Loucy (cell line): ENCODE measurements around the gene C1QTNF5.

ENCODE experiments used
- H2AFZ ChIP-seq: fragments of 200-600 bp; sonication (generic); 2 replicates; pipeline ENCODE4 v1.6.0; 2016; ENCODE audit warnings: antibody characterized with exemption, mild to moderate bottlenecking, low read length, moderate library complexity
- H3F3A ChIP-seq: fragments of 200-600 bp; 2 replicates; pipeline ENCODE4 v1.6.0; 2016; ENCODE audit warnings: antibody characterized with exemption, low read depth, mild to moderate bottlenecking
- H3K27me3 ChIP-seq: fragments of 200-600 bp; sonication (generic); 2 replicates; pipeline ENCODE4 v1.6.1; 2014; ENCODE audit warnings: low read length, mild to moderate bottlenecking; ENCODE audit not compliant: insufficient read depth, poor library complexity, severe bottlenecking
- H3K36me3 ChIP-seq: fragments of 200-600 bp; sonication (generic); 2 replicates; pipeline ENCODE4 v1.6.1; 2016; ENCODE audit warnings: low read length; ENCODE audit not compliant: insufficient read depth
- H3K4me1 ChIP-seq: fragments of 200-600 bp; sonication (generic); 2 replicates; pipeline ENCODE4 v1.5.1; 2014; ENCODE audit warnings: low read length, mild to moderate bottlenecking; ENCODE audit not compliant: insufficient read depth, poor library complexity, severe bottlenecking
- H3K4me2 ChIP-seq: fragments of 200-600 bp; sonication (generic); 2 replicates; pipeline ENCODE4 v1.6.0; 2014; ENCODE audit warnings: antibody characterized with exemption, low read length, low read depth, mild to moderate bottlenecking; ENCODE audit not compliant: poor library complexity, severe bottlenecking
- H3K4me3 ChIP-seq: fragments of 200-600 bp; sonication (generic); 2 replicates; pipeline ENCODE4 v1.5.1; 2014; ENCODE audit warnings: low read length, mild to moderate bottlenecking, mixed read lengths; ENCODE audit not compliant: poor library complexity, severe bottlenecking
- H3K79me2 ChIP-seq: fragments of 200-600 bp; sonication (generic); 2 replicates; pipeline ENCODE4 v1.6.1; 2014; ENCODE audit warnings: low read length; ENCODE audit not compliant: insufficient read depth
- H3K9ac ChIP-seq: fragments of 200-600 bp; sonication (generic); 2 replicates; pipeline ENCODE4 v1.6.0; 2014; ENCODE audit warnings: mild to moderate bottlenecking, low read depth, low read length, moderate library complexity; ENCODE audit not compliant: poor library complexity, severe bottlenecking
- H3K9me2 ChIP-seq: fragments of 200-600 bp; sonication (generic); replicated peaks from 2 replicates; pipeline ENCODE4 v1.6.1; 2016; ENCODE audit warnings: low read depth, low read length, mixed read lengths
- H3K9me3 ChIP-seq: fragments of 200-600 bp; sonication (generic); 2 replicates; pipeline ENCODE4 v1.6.1; 2014; ENCODE audit warnings: mild to moderate bottlenecking, antibody characterized with exemption, low read length, low read depth; ENCODE audit not compliant: insufficient read depth
- H4K20me1 ChIP-seq: fragments of 200-600 bp; sonication (generic); 2 replicates; pipeline ENCODE4 v1.6.0; 2014; ENCODE audit warnings: antibody characterized with exemption, low read length, mild to moderate bottlenecking; ENCODE audit not compliant: insufficient read depth, poor library complexity, severe bottlenecking
- EZH2phosphoT487 ChIP-seq: fragments of 200-600 bp; IDR thresholded peaks from 2 replicates; pipeline ENCODE4 v1.6.1; 2018; ENCODE audit warnings: antibody characterized with exemption, mild to moderate bottlenecking, moderate library complexity, borderline replicate concordance
- TF ChIP-seq, protein P1 (sequence below): fragments of 200-600 bp; sonication (generic); conservative IDR thresholded peaks from 2 replicates; pipeline ENCODE4 v1.5.1; 2014; ENCODE audit warnings: mild to moderate bottlenecking, antibody characterized with exemption, low read length

Gene C1QTNF5

DNA sequence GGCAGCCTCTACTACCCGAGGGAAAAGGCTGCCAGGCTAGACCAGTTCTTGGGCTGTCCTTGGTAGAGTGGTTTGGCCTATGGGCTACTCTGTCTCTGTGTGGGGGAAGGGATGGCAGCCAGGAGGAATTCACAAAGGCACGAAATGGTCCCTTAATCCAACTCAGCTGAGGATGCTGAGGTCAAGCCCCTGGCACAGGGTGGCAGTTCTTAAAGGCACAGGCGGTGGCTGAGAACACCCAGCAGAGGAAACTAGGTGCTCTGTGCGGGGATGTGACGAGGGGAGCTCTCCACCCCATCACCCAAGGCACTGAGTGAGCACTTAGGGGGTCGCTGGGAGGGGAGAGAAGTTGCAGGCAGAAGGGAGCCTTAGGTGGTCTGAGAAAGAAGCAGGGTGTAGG is 5.9 kb upstream of the C1QTNF5 start, which contains the start of gene MFRP:
MFRP (minus strand) TSS at position 101 of the 400 bp plus-strand sequence. CDS start 192 bp downstream, outside the sequence.
- TF ChIP-seq, protein P1, sequence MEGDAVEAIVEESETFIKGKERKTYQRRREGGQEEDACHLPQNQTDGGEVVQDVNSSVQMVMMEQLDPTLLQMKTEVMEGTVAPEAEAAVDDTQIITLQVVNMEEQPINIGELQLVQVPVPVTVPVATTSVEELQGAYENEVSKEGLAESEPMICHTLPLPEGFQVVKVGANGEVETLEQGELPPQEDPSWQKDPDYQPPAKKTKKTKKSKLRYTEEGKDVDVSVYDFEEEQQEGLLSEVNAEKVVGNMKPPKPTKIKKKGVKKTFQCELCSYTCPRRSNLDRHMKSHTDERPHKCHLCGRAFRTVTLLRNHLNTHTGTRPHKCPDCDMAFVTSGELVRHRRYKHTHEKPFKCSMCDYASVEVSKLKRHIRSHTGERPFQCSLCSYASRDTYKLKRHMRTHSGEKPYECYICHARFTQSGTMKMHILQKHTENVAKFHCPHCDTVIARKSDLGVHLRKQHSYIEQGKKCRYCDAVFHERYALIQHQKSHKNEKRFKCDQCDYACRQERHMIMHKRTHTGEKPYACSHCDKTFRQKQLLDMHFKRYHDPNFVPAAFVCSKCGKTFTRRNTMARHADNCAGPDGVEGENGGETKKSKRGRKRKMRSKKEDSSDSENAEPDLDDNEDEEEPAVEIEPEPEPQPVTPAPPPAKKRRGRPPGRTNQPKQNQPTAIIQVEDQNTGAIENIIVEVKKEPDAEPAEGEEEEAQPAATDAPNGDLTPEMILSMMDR = no peak
- no peak for TF ChIP-seq EZH2phosphoT487

DNA sequence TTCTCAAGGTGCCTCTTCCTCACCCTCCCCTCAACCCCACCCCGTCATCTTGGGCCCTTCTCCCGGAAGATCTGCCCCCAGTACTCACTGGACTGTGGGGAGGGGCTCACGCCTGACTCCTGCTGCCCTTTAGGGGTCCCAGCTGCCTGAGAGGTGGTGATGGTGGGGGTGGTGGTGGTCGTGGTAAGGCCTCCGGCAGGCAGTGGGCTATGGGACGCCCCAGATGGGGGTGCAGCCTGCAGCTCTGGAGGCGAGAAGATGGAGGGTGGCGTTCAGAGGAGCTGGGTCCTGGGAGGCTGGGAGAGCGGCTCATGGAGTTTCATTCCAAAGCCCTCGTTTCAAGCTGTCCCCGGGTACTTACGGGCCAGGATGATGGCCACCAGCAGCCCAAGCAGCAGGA is 5.0 kb upstream of the C1QTNF5 start:
- Histone ChIP-seq H3K79me2 (no peaks in the 10 kb centered on the region), H3F3A (no peaks in the 10 kb centered on the region), H3K4me2 (no peak overlapping the region), H3K4me1 (no peaks in the 10 kb centered on the region), H3K36me3 (no peaks in the 10 kb centered on the region), H4K20me1 (no peaks in the 10 kb centered on the region), H3K4me3 (no peak overlapping the region), H3K9me2 (no peaks in the 10 kb centered on the region), H3K9ac (no peak overlapping the region), H2AFZ (no peak overlapping the region), H3K27me3 (no peaks in the 10 kb centered on the region), H3K9me3 (no peaks in the 10 kb centered on the region)
- no peak for TF ChIP-seq EZH2phosphoT487
- TF ChIP-seq, protein P1 = no peak

More for the DNA sequence above, 5.9 kb upstream of the C1QTNF5 start, which contains the start of gene MFRP:
- no peak within 1 kb of the TSS for H2AFZ ChIP-seq
- H4K20me1 ChIP-seq = no peaks in the 10 kb centered on the region
- H3K27me3 ChIP-seq = no peaks in the 10 kb centered on the region
- H3K4me2 ChIP-seq = no peak within 1 kb of the TSS
- H3K4me1 ChIP-seq = no peaks in the 10 kb centered on the region
- H3K79me2 ChIP-seq = no peaks in the 10 kb centered on the region
- H3F3A ChIP-seq = no peaks in the 10 kb centered on the region
- no peaks in the 10 kb centered on the region for H3K9me2 ChIP-seq
- H3K9me3 ChIP-seq = no peaks in the 10 kb centered on the region
- H3K4me3 ChIP-seq = no peak within 1 kb of the TSS
- no peak within 1 kb of the TSS for H3K9ac ChIP-seq
- no peaks in the 10 kb centered on the region for H3K36me3 ChIP-seq

DNA sequence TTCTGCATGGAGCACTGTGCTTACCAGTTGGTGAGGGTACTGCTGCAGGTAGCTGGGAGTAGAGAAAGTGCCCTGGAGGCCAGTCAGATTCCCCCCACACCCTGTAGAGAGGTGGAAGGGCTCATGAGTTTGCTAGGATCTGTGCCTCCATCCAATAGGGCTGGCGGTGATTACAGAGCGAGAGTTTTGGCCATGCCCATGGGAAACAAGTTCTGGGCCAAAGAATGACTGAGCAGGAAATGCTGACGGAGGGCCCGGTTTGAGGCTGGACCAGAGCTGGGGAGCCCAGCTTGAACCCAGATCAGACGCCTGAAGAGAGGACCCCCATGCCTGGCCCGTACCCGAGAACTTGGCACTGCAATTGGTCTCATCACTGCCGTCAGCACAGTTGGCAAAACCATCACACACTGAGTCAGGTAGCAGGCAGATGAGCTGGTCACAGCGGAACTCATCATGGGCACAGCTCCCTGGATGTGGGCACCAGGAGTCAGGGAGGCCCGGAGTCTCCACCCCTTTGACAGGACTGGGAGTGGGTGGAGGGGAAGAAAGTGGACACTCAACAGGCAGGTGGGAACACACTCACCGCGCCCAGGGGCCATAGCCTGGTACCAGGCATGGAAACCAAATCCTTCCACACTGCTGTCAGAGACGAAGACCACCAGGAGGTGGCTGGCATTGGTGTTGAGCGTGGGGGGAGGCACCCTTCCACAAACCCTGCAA is 3.8 kb upstream of the C1QTNF5 start:
- no peaks in the 10 kb centered on the region for H4K20me1 ChIP-seq
- no peak overlapping the region for H3K4me3 ChIP-seq
- H3K27me3 ChIP-seq = no peaks in the 10 kb centered on the region
- H3K36me3 ChIP-seq = no peaks in the 10 kb centered on the region
- no peaks in the 10 kb centered on the region for H3K9me3 ChIP-seq
- no peaks in the 10 kb centered on the region for H3K79me2 ChIP-seq
- no peak overlapping the region for H3K9ac ChIP-seq
- no peaks in the 10 kb centered on the region for H3F3A ChIP-seq
- H2AFZ ChIP-seq = no peak overlapping the region
- no peaks in the 10 kb centered on the region for H3K9me2 ChIP-seq
- H3K4me2 ChIP-seq = no peak overlapping the region
- no peaks in the 10 kb centered on the region for H3K4me1 ChIP-seq
- no peak for TF ChIP-seq EZH2phosphoT487
- TF ChIP-seq, protein P1 = no peak
